NOMO-1 treated with dmso at 0.1 percent for 144 hours (cell line): ENCODE results near the gene MTUS2.

ENCODE experiments used
- DNase-seq: peaks from one replicate; lab custom pipeline; 2025; ENCODE audit not compliant: unreplicated experiment; lab: John Stamatoyannopoulos, UW

MTUS2 gene

DNA sequence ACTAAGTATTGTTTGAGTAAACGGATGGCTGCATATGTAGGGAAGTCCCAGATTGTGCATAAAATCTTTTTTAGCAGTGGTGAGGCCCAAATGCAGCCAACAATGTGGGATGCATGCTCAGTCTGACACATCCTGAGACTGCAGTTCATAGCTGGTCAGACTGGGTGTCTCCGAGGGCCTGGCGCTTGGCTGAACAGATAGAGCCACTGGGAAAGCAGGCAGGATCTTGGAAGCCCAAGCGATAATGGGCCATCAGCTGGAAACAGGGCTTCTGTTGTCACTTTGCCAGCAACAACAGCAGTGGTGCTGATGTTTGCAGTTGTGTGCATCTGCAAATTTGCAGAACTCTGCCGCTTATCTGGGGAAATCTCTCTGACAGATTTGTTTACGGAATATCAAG is 36.1 kb downstream of the MTUS2 start:
- DNase-seq: no peak

GRCh38 chr13:28859069-28859468 is 38.9 kb downstream of the MTUS2 start:
- DNase-seq: no peak

- DNase-seq: no peak
Measured at GRCh38 chr13:28859717-28860116, 39.6 kb downstream of the MTUS2 start.

DNA sequence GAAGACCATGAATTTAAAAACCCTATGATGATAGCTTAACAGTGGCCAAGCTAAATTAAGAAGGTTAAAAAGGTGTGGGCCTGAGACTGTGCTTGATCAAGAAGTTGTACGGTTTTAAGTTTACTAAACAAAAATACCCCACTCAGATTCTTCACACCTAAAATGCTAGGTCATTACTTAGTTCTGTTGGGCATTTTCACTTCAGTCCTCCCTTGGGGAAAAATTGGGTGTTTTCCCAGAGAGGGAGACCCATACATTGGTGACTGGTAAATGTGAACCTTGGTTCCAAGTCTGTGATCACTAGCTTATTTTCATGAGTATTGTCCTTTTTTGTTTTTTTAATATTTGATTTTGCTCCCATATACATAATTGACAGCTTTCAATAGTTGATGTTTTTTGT is 44.4 kb downstream of the MTUS2 start:
- DNase-seq: no peak

DNA sequence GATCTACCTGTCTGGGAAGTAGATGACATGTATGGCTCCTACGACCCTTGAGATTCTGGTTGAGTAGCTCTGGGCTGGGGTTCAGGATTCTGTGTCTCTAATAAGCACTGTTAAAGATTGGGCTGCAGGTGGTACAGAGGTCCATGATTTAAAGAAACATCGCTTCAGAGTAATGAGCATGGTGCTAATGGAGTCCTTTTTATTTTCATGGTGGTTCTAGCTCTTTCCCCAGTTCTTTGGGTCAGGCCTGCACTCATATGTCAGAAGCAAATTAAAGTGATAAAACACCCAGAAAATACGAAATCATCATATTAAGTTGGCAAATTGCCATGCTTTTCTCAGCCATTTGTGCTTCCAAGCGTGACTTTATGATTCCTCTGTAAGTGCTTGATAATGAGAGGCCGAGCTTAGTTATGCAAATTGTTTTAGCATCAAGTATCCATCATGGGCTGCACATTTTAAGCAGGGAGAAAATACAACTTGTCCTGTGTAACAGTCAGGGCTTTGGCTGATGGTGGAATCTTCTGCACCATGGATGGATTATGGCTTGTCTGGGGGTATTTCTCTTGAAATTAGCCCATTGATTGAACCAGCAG is 45.1 kb downstream of the MTUS2 start:
- no peak for DNase-seq

DNA sequence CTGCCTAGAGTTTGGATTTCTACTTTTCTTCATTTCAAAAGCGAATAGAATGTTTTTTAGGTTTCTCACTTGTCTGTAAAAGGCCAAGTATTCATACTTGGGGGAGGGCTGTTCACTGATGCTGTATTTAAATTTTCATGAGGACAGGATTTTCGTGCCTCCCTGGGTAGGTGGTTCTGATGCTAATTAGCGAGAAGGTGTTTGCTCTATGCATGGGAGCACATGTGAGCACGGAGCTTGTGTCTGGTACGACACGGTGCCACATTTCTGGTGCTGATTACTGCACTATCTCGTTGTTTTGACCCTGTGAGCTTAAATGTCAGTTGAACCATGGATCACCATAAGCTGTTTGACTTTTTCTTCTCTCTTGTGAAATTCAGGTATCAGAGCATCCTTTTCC is 45.8 kb downstream of the MTUS2 start:
- DNase-seq: no peak

- DNase-seq: no peak
Measured at GRCh38 chr13:28866932-28867331, 46.8 kb downstream of the MTUS2 start.

DNA sequence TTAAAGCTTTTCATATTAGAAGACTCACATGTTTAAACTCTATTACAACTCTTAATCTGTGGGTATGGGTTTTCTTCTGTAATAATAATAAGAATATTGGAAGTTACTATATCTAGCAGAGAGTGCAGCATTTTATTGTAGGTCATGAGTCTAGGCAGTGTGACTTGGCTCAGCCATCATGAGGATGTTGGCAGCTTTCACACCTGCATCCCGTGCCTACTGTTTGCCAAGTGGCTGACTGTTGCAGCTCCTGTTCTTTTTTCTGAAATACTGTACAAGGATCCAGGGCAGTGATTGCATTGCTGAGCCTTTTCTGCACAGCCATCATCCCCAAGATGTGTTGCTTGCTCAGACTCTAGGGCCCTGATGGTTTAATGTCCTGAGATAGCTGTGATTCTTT is 47.4 kb downstream of the MTUS2 start:
- no peak for DNase-seq

- no peak for DNase-seq
Measured at GRCh38 chr13:28872427-28873176, 52.5 kb downstream of the MTUS2 start.

DNA sequence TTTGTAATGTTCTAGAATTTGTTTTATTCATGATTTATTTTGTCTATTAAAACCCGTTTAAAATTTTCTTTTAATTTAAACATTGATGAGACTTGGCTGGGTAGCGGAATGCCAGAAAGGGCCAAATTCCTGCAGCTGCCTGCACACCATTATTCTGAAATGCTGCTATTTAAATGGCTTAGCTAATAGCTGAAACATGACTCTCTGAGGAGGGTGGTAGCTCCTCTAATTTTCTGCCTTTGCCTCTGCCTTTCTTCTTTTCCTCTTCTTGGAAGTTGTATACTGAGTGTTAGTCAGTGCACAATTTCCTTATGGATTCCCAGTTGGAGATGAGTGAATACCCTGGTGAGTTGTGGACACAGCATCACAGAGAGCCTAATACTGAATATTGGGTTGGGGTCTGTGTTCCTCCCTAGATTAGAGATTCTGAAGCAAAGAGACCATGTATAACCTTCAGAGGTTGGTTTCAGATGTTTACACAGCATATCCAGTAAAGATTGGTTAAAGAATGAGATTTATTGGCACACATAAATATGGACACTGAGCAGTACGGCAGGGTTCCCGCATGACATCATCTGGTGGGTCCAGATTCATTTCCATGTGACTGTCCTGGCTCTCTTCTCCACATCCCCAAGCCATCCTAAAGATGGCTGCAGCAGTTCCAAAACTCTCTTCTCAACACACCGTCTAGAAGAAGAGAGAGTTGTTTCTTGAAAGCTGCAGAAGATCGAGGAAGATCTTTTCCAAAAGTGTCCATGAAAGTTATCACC is 55.9 kb downstream of the MTUS2 start:
- no peak for DNase-seq

DNA sequence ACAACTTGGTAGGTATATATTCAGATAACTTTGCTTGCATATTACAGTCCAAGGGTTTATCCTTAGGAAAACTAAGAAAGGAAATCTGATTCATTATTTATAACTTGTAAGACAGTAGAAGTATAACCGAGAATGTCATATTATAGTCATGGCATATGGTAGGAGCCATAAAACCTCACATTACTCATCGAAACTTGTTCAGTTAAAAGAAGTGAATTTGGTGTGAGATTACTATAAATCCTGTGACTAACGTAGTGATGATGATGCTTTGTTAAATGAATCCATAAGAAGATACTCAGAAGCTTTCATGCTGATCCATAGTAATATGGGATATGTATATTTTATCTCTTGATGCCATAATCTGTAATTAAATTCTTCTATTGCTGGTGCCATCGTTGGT is 57.3 kb downstream of the MTUS2 start:
- no peak for DNase-seq

GRCh38 chr13:28885181-28885580 is 65.0 kb downstream of the MTUS2 start:
- no peak for DNase-seq

GRCh38 chr13:28889086-28889732 is 69.1 kb downstream of the MTUS2 start:
- DNase-seq: no peak

DNA sequence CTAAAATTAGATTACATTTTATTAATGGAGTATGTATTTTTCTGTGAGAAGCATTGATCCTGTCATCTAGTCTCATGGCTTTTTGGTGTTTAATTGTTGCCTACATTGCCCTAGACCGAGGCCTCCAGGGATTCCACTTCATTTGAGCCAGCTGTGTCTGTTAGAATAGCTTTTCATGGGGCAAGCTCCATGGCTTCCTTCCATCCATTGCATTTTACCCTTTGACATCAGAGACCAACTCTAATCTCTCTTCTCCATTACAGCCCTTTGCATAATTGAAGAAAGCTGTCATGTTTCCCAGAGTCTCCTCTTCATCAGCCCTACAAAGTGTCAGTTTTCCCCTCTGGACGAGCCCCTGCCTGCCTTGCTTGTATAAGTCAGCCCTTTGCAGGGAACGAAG is 70.6 kb downstream of the MTUS2 start:
- no peak for DNase-seq

- no peak for DNase-seq
Measured at GRCh38 chr13:28918030-28918429, 97.9 kb downstream of the MTUS2 start.

DNA sequence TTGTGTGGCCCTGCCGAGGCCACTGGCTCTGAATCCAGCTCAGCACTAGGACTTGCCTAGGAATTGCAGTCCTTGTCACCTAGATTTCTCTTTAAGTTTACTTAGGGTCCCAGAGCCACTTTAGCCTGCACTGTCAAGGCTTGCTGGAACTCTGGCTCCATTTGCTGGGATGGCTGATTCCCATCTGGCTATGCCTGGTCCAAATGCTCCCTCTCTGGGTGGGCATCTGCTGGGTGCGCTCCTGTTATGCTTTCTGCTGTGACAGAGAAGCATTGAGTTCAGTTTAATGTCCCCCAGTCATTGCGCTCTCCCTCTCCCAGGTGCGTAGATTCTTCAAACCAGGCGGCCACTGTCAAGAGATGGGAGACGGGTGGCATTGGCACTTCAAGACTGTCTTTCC is 102.2 kb downstream of the MTUS2 start:
- no peak for DNase-seq

DNA sequence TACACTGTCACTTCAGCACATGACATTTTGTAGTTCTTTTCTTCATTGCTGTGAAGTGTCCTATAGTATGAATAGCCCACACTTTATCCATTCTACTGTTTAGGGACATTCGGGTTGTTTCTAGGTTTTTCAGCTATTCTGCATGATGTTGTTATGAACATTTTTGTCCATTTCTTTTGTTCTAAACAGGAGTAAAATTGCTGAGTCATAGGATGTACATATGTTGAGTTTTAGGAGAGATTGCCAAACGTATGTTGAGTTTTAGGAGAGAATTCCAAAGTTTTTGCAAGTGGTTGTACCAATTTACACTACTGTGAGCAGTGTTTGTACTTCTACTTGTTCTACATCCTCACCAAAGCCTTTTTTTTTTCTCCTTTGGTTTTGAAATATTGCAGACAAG is 115.0 kb downstream of the MTUS2 start:
- DNase-seq: no peak

GRCh38 chr13:28942906-28943305 is 122.8 kb downstream of the MTUS2 start:
- no peak for DNase-seq

GRCh38 chr13:28953714-28954418 is 133.7 kb downstream of the MTUS2 start:
- no peak for DNase-seq

DNA sequence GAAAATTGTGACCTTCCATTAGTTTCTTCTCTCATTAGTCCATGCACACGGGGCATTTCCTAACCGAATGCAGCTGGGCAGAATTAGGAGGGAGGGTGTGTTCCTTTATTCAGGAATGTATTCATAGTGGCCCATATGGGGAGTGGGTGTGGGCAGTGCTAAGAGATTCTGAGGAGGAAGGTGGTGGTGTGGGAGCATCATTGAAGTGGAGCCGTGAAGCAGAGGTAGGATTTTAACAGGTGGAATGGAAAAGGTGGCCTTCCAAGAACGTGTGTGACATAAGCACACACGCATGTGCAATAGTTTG is 134.2 kb downstream of the MTUS2 start:
- DNase-seq: no peak

- no peak for DNase-seq
Measured at GRCh38 chr13:28954810-28955209, 134.7 kb downstream of the MTUS2 start.
